Uterus (tissue), 2 donors: Measurements from ENCODE around the gene SEC16A.
"Not testable (repeated sequence)": the region's sequence is repeated elsewhere in the genome, so short reads cannot be mapped to it uniquely, and the experiment has no call there.

Experiments used
- CTCF ChIP-seq, 4 experiments: fragments of 200-600 bp in 2 of 4; fragments of 450-650 bp in 2 of 4; sonication (generic) in 2 of 4; IDR thresholded peaks; one replicate each; pipeline ENCODE4 v1.5.1; 2016 to 2019; ENCODE audit warnings: antibody characterized with exemption in 4 of 4, mild to moderate bottlenecking in 2 of 4, moderate library complexity in 1 of 4
- POLR2A ChIP-seq, 2 donors: fragments of 450-650 bp; IDR thresholded peaks; one replicate each; pipeline ENCODE4 v1.6.1; 2016; ENCODE audit warnings: antibody characterized with exemption in 2 of 2, mild to moderate bottlenecking in 1 of 2, moderate library complexity in 1 of 2

- TF ChIP-seq POLR2A, CTCF (IDR thresholded peaks at IDR 0.05): not testable (repeated sequence)
These were observed 57.5 kb downstream of the SEC16A start for GRCh38 chr9:136425367-136425766.
